Activated CD8-positive, alpha-beta memory T cell treated with anti-CD3 and anti-CD28 coated beads, Interleukin-2, amount 50 U/mL, for 1 hour (primary cell): ENCODE data around the gene CELF2.
"Not testable (repeated sequence)": the region's sequence is repeated elsewhere in the genome, so short reads cannot be mapped to it uniquely, and the experiment has no call there.

Experiments used
- DNase-seq: peaks from one replicate; pipeline ENCODE4 v3.0.0-alpha.2; 2020; ENCODE audit errors: extremely low read depth

CELF2 gene

DNA sequence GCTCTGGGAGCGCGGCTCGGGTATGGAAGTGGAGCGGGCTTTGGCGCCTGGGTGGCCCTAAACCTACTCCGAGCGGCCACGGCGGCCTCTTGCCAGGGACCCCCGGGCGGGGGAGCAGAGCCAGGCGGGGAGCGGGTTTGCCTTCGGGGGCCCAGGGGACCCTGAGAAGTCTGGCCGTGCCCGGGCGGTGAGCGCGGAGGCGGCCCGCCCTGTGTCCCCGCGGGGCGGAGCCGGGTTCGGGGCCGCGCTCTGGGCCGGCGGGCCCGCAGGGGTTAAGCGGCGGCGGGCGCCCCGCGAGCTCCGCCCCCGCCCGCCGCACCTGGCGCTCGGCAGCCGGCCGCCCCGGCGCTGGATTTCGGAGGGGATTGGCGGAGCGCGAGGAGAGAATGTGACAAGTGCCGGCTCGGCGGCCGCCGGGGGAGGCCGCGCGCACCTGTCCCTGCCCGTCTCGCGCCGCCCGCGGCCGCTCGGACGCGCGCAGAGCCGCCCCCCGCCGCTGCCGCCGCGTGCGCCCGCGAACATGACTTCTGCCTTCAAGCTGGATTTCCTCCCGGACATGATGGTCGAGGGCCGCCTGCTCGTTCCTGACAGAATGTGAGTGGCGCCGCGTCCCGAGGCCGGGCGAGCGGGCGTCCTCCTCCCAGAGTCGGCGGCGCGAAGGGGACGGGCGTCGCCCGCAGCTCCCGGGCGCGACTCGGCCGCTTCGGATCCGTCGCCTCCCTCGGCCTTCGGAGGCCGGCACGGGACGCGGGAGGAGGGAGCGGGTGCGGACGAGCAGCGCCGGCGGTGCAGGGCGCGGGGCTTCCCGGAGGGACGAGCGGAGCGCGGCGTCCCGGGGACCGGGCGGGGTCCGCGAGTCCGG is at the start of gene CELF2:
CELF2 (plus strand) TSS at position 303 of the 862 bp plus-strand sequence; CDS start at position 521, 218 bp downstream.
- no peak for DNase-seq

DNA sequence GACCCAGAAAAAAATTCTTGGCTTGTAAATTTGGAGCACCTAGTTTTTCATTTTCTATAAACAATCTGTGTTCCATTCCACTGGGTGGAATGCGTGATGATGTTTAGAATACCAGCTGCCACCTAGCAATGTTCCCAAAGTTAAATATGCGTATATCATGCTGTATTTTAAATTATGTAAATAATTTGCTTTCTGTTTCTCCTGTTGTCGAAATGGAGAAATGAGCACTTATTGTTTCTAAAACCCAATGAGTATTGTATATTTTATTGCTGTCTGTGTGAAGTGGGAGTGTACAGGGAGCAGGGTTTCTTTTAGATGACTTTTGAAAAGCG is 49.4 kb upstream of the CELF2 start:
- no peak for DNase-seq

DNA sequence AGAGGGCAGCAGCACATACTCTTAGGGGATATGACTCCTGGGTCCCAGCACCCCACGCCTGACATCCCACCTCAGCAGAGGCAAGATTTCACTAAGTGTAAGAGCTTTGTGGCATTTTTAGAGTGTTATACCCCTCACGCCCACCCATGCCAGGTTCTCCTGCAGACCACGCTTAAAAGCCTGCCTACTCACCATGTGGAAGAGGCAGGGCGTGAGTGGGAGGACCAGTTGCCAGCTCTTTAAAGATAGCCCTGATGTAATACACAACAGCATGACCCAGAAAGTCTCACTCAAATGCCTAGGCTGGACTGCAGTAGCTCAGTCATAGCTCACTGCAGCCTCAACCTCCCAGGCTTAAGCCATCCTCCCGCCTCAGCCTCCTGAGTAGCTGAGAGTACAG is 44.4 kb upstream of the CELF2 start:
- no peak for DNase-seq

- DNase-seq: no peak
Measured at GRCh38 chr10:10975647-10976046, 42.0 kb upstream of the CELF2 start.

DNA sequence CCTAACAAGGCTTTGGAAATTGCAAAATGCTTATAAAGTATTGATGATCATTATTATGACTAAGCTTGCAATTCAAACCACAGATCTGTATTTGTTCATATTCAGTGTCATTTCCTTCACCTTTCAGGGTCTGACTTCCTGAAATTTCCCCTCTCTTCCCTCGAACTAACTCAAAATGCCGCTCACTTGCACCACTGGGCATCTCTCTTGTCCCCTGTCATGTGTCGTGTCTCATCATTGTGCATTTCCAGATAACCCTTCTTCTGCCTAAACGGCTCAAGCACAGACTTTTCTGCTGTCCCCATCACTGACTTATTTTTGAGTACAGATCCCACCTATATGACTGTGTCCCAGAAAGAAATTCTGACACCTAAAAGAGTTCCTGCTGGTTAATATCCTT is 41.0 kb upstream of the CELF2 start:
- DNase-seq: no peak

DNA sequence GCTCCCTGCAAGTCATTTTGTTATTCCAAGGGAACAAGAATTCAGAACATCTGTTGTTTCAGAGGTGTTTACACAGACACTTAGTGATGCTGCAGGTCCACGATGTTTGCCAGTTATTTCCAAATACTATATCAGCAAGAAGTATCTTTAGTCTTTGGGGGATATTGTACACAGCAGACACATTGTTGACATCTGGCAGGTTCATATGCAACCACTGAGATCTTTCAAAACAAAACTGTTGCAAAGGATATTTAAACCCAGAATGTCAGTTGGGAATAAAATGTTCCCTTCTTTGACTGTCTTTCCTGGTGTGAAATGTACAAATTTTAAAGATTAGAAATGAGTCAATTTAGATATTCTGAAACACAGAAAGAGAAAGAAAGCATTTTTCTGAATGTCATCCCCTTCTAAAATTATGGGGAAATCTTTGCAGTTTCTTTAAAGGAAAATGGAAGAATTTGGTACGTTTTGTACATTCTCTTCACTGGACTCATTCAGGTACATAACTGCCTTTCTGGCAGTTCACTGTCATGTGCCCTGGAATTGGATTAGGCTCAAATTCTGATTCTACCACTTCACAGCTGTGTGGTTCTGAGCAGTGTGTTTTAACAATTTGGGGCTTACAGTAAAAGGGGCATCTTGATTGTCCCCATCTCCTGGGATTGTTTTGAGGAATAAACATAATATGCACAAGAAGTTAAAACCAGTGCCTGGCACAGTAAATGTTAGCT is 40.3 kb upstream of the CELF2 start:
- DNase-seq: no peak

GRCh38 chr10:10977978-10978377 is 39.7 kb upstream of the CELF2 start:
- DNase-seq: no peak

GRCh38 chr10:10985361-10985760 is 32.3 kb upstream of the CELF2 start:
- no peak for DNase-seq

DNA sequence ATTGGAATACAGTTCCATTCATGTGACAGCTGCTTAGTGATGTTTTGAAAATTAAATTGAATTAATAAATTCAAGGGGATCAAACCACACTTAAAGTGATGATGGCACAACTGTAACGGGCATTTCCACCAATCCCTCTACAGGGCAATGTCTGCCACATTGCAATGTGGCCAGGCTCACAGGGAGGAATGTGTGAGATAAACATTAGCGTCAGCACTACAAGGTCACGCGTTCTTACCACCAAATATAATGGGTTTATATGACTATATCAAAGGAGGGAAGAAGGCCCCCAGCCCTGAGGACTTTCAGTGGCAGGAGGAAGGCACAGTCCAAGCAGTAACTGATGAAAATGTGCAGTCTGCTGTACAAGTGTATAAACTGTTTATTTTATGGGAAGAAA is 31.1 kb upstream of the CELF2 start:
- DNase-seq: no peak

DNA sequence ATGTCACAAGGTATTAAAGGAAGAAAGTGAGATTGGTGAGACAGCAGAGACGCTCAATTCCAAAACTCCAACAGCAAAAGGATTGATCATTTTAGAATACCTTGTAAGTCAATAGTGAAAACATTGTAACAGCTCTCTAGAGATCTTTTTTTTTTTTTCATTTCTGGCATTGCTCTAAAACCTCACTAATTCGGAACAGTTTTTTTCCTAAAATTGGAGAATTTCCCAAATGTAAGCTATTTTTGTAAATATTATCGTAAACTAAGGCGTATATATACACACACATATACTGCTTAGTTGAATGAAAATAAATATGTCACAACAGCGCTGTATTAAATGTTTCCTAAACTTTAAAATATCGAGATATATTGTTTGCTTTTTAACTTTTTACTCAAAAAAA is 30.6 kb upstream of the CELF2 start:
- DNase-seq: no peak

- DNase-seq: no peak
Measured at GRCh38 chr10:10989669-10990068, 28.0 kb upstream of the CELF2 start.

DNA sequence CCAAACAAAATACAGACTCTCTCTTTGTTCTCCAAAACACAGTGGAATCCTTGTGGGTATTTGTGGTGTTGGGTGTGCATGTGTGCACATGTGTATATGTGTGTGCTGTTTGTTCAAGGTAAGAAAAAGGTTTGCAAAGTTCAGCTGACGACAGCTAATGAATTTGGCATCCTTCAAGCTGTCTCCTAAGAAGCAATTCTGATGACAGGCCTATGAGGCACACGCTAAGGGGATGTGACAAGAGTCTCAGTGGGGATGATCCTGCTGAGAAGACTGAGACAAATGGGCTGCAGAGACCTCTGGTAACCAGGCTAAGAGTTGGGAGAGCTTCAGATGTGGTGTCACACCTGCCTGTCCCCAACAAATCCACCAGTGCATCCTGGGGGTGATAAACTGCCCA is 26.5 kb upstream of the CELF2 start:
- no peak for DNase-seq

- no peak for DNase-seq
Measured at GRCh38 chr10:10992072-10992471, 25.6 kb upstream of the CELF2 start.

GRCh38 chr10:10992961-10993714 is 24.5 kb upstream of the CELF2 start:
- DNase-seq: no peak

- no peak for DNase-seq
Measured at GRCh38 chr10:10993785-10994184, 23.9 kb upstream of the CELF2 start.

- DNase-seq: no peak
Measured at GRCh38 chr10:10994360-10994759, 23.3 kb upstream of the CELF2 start.

DNA sequence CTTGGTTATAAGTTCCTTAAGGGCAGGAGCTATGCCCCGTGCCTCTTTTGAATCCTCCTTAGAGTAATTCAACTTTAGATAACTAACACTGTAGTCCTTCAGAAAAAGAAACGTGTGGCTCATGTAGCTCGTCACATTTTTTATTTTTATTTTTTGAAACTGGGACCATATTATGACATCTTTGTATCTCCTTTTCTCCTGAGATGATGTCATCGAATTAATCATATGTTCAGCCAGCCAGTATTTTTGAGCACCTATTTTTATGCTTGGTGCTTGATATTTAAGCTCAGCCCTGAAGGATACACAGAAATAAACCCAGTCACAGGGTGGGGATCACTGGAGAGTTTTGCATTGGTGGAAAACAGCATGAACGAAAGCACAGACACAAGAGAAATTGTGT is 22.6 kb upstream of the CELF2 start:
- DNase-seq: no peak

GRCh38 chr10:10996966-10997620 is 20.6 kb upstream of the CELF2 start:
- no peak for DNase-seq

GRCh38 chr10:10999501-10999900 is 18.2 kb upstream of the CELF2 start:
- DNase-seq: not testable (repeated sequence)

- DNase-seq: no peak
Measured at GRCh38 chr10:11002485-11002884, 15.2 kb upstream of the CELF2 start.

- DNase-seq: no peak
Measured at GRCh38 chr10:11002916-11003315, 14.8 kb upstream of the CELF2 start.

- no peak for DNase-seq
Measured at GRCh38 chr10:11003679-11004078, 14.0 kb upstream of the CELF2 start.
